ENCODE results near the gene SEZ6L. TPM values are rescaled to one million over a fixed set of nuclear protein-coding genes. Genes with fewer than 3 reads are reported as not detected.
A peak's percentile ranks its signal among the peaks of the same experiment; 100 is the strongest.

Gene SEZ6L
- not detected in 2 replicates for total RNA-seq (2014; rRNA removed; shearing (Covaris generic))
- not detected in 2 replicates for polyA plus RNA-seq (2015; cell fraction: cytosol; rRNA removed)
- not detected in 2 replicates for polyA plus RNA-seq (2015; cell fraction: nucleus; rRNA removed)

DNA sequence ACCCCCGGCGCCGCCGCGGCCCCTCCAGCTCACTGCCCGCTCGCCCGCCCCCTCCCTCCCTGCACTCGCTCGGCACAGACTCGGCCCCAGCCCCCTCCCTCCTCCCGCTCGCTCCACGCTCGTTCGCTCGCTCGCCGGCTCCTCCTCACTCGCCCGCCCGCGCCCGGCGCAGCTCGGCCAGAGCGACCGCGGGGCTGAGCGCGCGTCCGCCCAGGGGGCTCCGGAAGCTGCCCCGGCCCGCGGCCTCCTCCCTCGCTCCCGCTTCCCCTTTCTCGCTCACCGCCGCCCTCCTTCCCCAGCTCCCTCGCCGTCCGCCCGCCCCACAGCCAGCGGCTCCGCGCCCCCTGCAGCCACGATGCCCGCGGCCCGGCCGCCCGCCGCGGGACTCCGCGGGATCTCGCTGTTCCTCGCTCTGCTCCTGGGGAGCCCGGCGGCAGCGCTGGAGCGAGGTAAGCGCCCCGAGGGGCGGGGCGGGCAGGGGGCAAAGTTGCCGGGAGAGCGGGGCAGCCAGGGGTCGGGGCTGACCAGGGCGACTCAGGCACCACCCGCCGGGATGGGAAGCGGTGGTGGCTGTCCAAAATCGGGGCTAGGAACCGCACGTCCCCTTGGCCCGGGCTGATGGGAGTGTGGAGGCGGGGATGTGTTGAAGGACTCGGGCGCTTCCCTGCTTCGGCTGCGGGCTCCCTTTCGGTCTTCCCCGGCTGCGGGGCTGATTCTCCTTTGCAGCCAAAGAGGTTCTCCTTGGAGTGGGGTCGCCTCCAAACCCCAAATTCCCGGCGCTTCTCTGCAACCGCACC is at the start of gene SEZ6L:
TSS of gene SEZ6L (plus strand) at position 148 of the 797 bp plus-strand sequence. CDS start at position 356, 208 bp downstream.
- no peak for DNase-seq (ENCODE audit: low read depth, low spot score)
- in situ Hi-C loops (cut with HindIII; ENCODE audit: low pct_unique_long_range_greater_than_20kb, low sequenced_read_pairs), result no loop called here

DNA sequence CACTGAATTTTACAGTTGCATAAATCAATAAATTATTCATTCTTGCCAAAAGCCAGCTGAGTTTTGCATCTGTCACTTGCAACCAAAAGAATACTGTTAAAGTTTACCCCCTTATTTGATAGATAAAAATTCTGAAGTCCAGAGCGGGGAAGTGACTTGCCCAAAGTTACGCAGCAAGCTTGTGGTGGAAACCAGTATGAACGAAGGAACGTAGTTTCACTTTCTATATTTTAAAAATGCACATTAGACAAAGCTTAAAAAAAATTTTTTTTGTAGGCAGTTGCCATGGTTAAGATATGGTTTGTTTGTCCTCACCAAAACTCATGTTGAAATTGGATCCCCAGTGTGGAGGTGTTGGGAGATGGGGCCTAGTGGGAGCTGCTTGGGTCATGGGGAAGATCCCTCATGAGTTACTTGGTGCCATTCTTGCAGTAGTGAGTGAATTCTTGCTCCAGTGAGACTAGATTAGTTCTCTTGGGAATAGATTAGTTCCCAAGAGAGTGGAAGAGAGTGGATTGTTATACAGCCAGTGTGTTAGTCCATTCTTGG is 46.3 kb upstream of the SEZ6L start:
- in situ Hi-C loops (cut with HindIII; ENCODE audit: low pct_unique_long_range_greater_than_20kb, low sequenced_read_pairs), result no loop called here
- no peak for DNase-seq (ENCODE audit: low read depth, low spot score)

DNA sequence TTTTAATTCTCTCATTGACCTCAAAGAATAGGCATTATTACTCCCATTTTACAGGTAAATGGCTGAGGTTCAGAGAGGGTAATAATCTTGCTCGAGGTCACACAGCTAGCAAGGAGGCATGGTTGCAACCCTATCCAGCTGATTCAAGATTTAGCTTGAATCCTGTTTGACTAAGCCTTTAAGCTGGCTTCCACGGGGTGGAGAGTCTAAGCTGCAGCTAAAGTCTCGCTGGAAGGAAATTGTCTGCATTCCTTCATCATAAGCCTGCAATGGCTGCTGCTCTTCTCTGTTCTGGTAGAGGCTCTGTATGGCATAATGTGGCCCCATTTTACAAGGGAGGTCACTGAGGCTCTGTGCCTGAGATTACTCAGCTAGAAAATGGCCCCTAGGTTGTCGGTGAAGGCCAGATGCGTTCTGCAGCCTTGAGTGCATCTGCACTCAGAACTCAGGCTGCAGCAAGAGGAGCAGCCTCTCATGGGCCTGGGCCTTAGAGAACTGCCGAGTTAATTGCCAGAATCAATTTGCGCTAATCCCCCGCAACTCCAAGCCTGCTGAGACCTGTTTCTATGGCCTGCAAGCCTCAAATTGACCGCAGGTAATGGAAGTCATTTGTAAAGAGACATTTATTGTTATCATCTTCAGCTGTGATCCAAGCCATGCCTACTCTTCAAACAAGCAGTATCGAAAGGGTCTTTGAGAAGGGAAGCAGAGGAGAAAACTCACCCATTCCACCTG is 44.1 kb upstream of the SEZ6L start:
- in situ Hi-C loops (cut with HindIII; ENCODE audit: low pct_unique_long_range_greater_than_20kb, low sequenced_read_pairs), result no loop called here
- no peak for DNase-seq (ENCODE audit: low read depth, low spot score)

DNA sequence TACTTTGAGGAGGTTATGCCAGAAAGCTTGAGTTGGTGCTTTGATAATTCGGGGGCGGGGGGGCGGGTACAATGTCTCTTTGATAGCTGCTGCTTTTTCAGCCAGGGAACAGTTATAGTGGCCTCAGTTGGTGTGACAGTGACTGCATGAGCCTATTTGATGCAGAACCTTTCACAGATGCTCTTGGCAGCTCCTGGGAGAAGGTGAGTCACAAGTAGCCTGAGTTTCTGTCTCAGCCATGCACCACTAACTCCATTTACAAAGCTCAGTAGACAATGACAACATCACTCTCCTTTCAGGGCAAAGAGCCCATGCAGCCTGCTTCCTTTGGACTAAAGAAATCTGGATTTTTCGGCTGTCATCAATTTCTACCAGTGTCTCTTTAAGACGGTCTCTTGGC is 42.1 kb upstream of the SEZ6L start:
- in situ Hi-C loops (cut with HindIII; ENCODE audit: low pct_unique_long_range_greater_than_20kb, low sequenced_read_pairs), result no loop called here
- no peak for DNase-seq (ENCODE audit: low read depth, low spot score)

DNA sequence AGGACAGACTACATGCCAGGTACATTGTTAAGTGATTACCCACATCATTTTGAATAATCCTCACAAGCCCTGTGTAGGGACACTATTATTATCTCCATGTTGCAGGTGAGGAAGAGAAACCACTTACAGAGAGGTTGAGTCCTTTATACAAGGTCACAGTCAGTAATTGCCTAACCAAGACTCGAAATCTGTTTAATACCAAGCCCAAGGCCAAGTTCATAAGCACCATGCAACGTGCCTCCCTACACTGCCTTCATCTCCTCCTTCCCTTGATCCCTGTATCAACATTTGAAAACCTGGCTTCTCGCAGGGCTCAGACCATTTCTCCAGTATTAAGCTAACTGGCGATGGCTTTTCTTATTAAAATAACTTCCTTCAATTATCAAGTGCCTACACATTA is 41.7 kb upstream of the SEZ6L start:
- no peak for DNase-seq (ENCODE audit: low read depth, low spot score)
- in situ Hi-C loops (cut with HindIII; ENCODE audit: low pct_unique_long_range_greater_than_20kb, low sequenced_read_pairs), result no loop called here

DNA sequence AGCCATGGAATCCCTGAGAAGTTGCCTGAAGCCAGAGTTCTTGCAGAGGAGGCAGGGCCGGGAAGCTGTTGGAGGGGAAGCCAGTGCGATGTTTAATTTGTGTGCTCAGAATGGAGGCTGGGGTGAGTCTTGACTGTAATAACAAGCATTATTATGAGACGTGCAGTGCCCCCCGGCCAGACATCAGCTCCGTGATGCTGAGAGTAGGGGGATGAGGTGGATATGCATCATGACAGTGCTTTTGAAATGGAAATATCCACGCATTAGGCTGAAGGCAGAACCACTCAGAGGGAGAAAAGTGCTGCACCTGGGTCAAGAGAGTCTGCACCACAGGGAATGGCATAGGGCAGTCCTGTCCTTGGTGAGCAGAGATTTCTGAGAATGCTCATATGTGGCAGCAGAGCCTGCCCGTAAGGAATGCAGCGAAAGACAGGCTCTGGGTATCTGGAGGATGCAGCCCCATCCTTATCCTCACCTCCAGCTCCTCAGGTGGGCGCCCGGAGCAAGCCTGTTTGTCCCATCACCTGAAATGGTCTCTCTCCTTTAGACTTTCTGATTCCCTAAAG is 37.6 kb upstream of the SEZ6L start:
- in situ Hi-C loops (cut with HindIII; ENCODE audit: low pct_unique_long_range_greater_than_20kb, low sequenced_read_pairs), result no loop called here
- DNase-seq (ENCODE audit: low read depth, low spot score), result no peak

DNA sequence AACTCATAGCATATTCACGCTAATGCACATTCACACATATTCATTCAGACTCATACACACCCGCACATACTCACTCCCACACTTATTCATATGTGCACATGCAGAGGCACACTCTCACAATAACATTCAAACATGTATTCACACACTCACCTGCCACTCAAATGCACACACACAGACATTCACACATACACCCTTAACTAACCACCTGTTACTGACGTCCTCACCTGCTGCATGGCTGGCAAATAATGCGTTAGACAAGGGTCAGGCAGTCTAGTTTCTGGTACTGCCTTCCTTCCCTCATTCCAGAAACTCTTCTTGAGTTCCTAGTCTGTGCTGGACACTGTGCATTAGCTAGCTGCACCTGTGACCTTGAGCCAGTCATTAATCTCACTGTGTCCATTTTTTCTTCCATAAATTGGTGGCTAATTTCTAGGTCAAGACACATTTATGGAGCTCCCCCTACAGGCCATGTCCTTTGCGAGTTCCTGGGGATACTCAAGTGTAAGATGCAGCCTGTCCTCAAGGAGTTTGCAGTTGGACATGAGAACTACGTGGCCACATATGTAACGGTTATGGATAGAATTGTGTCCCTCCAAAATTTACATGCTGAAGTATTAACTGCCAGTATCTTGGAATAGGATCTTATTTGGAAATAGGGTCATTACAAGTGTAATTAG is 34.5 kb upstream of the SEZ6L start:
- peak; percentile 7 for DNase-seq (ENCODE audit: low read depth, low spot score)
- in situ Hi-C loops (cut with HindIII; ENCODE audit: low pct_unique_long_range_greater_than_20kb, low sequenced_read_pairs), result no loop called here

DNA sequence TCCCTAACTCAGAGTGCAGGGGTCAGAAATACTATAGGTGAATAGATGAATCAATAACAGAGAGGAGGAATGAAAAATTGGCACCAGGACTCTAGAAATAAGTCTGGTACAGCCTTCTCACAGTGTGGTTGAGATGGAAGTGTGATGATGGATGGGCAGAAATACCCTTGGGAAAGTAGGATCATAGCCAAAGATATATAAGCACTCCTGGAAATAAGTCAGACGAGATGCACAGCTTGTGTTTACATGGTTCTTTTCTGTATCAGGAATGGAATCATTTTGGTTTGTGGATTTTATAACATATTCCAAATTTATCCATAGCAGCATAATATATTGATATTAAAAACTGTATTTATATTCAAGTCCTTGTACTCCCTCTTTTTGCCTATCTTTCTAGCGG is 33.5 kb upstream of the SEZ6L start:
- no peak for DNase-seq (ENCODE audit: low read depth, low spot score)
- in situ Hi-C loops (cut with HindIII; ENCODE audit: low pct_unique_long_range_greater_than_20kb, low sequenced_read_pairs), result no loop called here

DNA sequence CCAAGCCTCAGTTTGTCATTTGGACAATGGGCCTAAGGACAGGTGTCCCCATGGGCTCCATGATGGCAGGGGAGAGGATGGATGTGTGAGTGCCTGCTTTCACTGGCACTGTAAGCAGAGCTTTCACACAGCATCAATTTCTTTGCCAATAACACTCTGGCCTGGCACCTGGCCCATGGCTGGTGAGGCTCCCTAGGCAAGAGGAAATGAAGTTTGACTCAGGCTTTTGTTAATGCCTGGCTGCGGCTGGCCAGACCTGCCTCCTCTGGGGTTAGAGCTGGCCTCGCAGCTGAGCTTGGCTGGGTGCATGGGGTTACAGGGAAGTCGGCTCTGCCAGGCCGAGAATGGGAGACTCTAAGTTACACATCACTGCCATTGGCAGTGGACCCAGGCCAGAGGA is 30.0 kb upstream of the SEZ6L start:
- no peak for DNase-seq (ENCODE audit: low read depth, low spot score)
- in situ Hi-C loops (cut with HindIII; ENCODE audit: low pct_unique_long_range_greater_than_20kb, low sequenced_read_pairs), result no loop called here

DNA sequence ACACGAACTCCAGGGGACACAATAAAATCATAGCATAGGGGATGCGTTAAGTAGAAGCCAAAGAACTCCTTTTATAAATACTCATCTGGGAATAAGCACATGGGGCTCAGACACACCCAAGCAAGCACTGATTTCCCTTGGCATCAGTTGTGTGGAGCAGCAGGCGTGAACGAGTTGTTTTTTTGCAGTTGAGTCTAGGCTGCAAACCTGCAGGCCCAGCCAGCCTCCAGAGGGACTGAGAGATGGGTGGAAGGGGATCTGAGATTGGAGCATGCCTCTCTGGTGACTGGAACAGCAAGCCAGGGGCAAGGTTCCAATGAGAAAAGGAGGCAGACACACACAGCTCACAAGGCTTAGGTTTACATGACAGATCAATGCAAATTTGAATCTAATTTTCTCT is 27.4 kb upstream of the SEZ6L start:
- in situ Hi-C loops (cut with HindIII; ENCODE audit: low pct_unique_long_range_greater_than_20kb, low sequenced_read_pairs), result no loop called here
- DNase-seq (ENCODE audit: low read depth, low spot score), result no peak

DNA sequence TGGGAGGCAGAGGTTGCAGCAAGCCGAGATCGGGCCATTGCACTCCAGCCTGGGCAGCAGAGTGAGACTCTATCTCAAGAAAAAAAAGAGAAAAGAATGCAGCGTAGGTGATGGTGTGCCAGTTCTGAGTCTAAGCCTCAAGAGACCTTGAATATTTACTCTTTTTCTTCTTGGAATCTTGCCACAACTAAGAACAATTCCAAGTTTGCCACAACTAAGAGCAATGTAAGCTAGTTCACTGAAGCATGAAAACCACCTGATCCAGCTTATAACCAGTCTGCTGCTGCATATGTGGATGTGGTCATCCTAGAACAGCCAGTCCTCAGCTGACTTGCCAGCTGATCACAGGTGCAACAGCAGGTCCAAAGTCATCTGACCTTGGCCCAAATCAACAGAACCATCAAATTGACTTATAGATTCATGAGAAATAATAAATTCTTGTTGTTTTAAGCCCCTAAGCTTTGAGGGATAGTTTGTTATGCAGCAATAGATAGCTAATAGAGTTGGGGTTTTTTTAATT is 25.4 kb upstream of the SEZ6L start:
- in situ Hi-C loops (cut with HindIII; ENCODE audit: low pct_unique_long_range_greater_than_20kb, low sequenced_read_pairs), result no loop called here
- DNase-seq (ENCODE audit: low read depth, low spot score), result no peak

DNA sequence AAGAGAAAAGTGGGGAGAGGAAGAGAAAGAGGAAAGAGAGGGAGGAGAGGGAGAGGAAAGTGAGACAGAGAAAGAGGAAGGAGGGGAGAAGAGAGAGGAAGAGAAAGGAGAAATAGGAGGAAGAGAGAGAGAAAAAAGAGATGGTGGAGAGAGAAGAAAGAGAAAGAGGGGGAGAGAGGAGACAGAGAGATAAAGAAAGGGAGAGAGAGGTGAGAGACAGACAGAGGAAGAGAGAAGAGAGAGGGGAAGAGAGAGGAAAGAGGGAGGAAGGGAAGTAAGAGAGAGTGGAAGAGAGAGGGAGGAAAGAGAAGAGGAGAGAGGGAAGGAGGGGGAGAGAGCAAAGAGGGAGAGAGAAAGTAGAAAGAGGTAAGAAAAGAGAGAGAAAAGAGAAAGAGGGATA is 9.4 kb upstream of the SEZ6L start:
- in situ Hi-C loops (cut with HindIII; ENCODE audit: low pct_unique_long_range_greater_than_20kb, low sequenced_read_pairs), result no loop called here
- no peak for DNase-seq (ENCODE audit: low read depth, low spot score)

DNA sequence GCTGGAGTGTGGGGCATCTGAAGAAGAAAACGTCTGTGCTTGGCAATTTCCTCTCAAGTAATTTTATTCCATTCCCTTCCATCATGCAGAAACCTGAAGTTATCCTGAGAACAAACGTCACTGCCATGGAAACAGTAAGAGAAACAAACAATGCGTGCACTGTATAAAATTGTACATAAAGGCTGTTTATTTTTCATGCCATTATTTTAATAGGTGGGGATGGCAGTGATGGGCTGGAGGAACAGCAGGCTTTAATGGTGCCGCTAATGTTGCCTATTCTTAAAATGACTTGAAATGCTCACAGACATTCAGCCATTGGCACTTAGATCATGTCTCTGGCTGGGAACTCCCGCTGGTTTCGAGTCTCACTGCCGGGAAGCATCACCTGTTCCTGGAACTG is 7.5 kb upstream of the SEZ6L start:
- in situ Hi-C loops (cut with HindIII; ENCODE audit: low pct_unique_long_range_greater_than_20kb, low sequenced_read_pairs), result no loop called here
- no peak for DNase-seq (ENCODE audit: low read depth, low spot score)

DNA sequence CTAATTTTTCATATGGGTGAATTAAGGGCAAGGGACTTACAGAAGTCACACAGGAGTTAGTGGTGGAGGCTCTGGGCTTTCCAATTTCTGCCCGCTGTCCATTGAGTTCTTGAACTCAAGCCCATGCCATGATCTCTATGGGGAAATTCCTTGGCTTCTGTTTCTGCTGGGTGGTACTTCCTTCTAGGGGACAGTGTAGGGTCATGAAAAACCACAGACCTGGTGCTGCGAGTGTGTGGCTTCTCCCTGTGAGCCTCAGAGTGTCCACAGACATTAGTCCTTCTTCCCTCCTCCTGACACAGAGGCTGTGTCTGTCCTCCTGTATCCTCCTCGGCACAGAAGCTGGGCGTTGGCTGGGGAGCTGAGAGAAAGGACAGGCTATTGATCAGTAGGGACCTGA is 6.3 kb upstream of the SEZ6L start:
- in situ Hi-C loops (cut with HindIII; ENCODE audit: low pct_unique_long_range_greater_than_20kb, low sequenced_read_pairs), result no loop called here
- no peak for DNase-seq (ENCODE audit: low read depth, low spot score)

DNA sequence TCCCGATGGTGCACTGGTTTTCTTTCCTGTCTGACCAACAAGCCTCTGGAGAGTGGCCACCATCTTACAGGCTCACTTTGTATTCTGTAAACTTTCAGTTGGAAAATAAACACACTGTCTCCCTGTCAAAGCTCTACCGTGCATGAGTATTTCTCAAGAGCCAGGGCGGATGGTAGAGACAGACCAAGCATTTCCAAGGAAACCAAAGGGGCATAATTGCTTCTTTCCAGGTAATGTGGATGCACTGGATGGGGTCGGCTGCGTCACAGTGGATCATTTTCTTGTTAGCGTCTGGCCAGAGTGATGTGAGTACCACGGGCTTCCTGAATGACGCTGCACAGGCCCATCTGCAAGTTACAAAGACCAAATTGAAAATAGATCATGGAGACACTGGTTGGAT is 5.1 kb upstream of the SEZ6L start:
- DNase-seq (ENCODE audit: low read depth, low spot score), result no peak
- in situ Hi-C loops (cut with HindIII; ENCODE audit: low pct_unique_long_range_greater_than_20kb, low sequenced_read_pairs), result no loop called here

DNA sequence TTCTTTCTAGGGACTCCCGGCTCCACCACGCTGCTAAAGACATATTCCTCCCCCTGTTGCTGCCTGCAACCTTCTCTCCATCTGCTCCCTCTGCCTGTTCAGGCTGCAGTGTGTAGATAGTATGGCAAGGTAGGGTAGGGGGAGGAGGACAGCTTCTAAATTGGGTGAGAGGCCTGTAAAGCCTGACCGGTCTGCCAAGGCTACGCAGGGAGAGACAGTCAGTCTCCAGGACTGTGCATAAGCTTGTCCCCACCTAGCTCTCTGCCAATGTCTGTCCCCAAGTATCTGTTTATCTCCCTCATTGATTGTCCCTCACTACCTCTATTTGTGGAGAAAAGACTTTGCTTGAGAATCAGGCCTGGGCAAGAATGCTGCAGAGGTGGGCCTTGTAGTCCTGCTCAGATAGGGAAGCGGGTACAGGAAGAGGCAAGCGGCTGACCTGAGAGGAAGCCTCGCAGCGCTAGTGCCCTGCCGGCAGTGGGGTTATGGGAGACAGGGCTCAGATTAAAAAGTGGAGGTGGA is 871 bp upstream of the SEZ6L start:
- in situ Hi-C loops (cut with HindIII; ENCODE audit: low pct_unique_long_range_greater_than_20kb, low sequenced_read_pairs), result no loop called here
- no peak for DNase-seq (ENCODE audit: low read depth, low spot score)

DNA sequence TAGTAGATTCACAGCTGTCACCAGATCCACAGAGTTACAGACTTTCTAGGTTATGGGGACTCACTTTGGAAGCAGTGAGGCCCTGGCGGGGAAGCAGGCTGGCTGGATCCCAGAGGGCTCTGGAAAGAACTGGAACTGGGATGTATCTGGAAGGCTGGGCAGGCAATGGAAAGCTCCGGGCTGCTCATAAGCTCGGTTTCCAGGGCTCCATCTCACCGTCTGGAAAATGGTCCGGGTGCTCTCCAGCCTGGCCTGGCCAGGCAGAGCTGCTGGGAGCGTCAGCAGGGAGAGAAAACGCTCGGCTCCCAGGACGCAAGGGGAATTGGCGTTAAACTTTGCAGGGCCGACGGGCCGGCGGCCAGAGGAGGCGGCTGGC is 335 bp upstream of the SEZ6L start:
- DNase-seq (ENCODE audit: low read depth, low spot score), result no peak
- in situ Hi-C loops (cut with HindIII; ENCODE audit: low pct_unique_long_range_greater_than_20kb, low sequenced_read_pairs), result no loop called here

DNA sequence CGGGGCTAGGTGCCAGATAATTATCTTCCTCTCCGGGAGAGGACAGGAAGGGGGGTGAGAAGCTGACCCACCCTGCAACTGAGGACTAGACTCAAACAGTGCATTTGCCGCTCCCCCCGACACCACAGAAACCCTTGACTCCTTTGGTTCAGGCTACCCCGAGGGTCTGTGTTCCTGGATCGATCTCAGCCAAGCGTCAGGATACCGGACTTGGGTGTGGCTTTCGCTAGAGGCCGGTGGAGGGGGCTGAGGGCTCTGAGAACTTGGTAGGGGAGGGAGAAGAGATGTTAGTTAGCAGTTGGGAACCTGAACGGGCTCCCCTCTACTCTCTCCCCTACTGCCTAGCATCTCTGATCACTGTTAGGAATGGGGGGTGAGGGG is 840 bp downstream of the SEZ6L start:
- in situ Hi-C loops (cut with HindIII; ENCODE audit: low pct_unique_long_range_greater_than_20kb, low sequenced_read_pairs), result no loop called here

More for the DNA sequence above, 840 bp downstream of the SEZ6L start:
- no peak for DNase-seq (ENCODE audit: low read depth, low spot score)

All from SK-MEL-5 (cell line).